ENCODE results near the gene AGAP5.
"Not testable (repeated sequence)": the region's sequence is repeated elsewhere in the genome, so short reads cannot be mapped to it uniquely, and the experiment has no call there.

AGAP5 gene

DNA sequence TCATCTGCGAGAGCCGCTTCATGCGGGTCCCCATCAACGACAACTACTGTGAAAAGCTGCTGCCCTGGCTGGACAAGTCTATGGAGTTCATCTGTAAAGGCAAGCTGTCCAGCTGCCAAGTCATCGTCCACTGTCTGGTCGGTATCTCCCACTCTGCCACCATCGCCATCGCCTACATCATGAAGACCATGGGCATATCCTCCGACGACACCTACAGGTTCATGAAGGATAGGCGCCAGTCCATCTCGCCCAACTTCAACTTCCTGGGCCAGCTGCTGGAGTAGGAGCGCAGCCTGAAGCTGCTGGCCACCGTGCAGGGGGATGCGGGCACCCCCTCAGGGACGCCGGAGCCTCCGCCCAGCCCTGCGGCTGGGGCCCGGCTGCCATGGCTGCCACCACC is 34.5 kb upstream of the AGAP5 start:
- Histone ChIP-seq H3K4me1 (ENCODE audit: control insufficient read depth, insufficient read depth, low read length, poor library complexity, severe bottlenecking) (no peaks in the 10 kb centered on the region), H3K36me3 (ENCODE audit: control insufficient read depth, insufficient read depth, low read length) (peaks cover 51% of the 10 kb centered on the region), H3K27ac (ENCODE audit: low read depth, low read length, severe bottlenecking) (no peak overlapping the region), H3K4me3 (ENCODE audit: extremely low read depth, insufficient read depth, low read length, poor library complexity, severe bottlenecking) (no peak overlapping the region), H3K9me3 (ENCODE audit: control insufficient read depth, low read length) (no peaks in the 10 kb centered on the region)
- WGBS, 2 experiments (ENCODE audit: insufficient coverage in 2 of 2), result 96% methylated on average over 16 to 20 of the region's 20 CpGs

- no peaks in the 10 kb centered on the region for H3K9me3 ChIP-seq (ENCODE audit: control insufficient read depth, low read length)
- WGBS, 2 experiments (ENCODE audit: insufficient coverage in 2 of 2), result 96 to 97% methylated on average over 26 of the region's 42 CpGs
- peaks cover 53% of the 10 kb centered on the region for H3K36me3 ChIP-seq (ENCODE audit: control insufficient read depth, insufficient read depth, low read length)
- H3K4me1 ChIP-seq (ENCODE audit: control insufficient read depth, insufficient read depth, low read length, poor library complexity, severe bottlenecking), result no peaks in the 10 kb centered on the region
- no peak overlapping the region for H3K27ac ChIP-seq (ENCODE audit: low read depth, low read length, severe bottlenecking)
- H3K4me3 ChIP-seq (ENCODE audit: extremely low read depth, insufficient read depth, low read length, poor library complexity, severe bottlenecking), result peak overlapping the region; percentile 84
These were observed 33.9 kb upstream of the AGAP5 start for GRCh38 chr10:73731588-73732375.

DNA sequence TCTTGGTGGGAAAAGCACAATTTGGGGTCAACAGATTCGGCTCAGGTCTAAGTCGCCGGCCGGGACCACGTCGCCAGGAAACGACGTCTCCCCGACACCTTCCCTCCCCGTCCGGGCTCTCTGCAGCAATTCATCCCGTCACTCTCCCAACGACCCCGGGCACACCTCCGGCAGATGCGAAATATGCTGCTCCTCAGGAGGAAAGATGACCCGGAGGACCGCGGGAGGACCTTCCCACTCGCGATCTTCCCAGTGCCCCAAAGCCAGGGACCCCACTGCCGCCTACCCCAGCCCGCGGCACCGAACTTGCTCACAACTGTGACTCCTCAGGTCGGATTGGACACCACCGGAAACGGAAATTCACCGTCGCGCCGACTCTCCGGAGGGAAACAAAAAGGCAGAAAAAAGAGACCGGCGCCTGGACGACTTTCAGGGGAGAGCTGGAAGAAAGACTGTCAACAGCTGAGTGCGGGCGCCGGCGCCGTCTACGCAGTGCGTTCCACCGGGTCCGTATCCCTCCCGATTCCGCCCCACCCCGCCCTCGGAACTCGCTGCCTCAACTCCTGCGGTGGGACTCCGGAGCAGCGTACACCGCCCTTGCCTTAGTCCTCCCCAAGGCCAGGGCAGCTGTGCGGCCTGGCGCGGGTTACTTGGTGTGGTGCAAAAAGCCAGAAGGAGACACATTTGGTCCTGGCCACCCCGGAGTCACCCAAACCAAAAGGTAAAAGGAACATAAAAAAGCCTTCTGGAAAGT is 32.4 kb upstream of the AGAP5 start:
- H3K9me3 ChIP-seq (ENCODE audit: control insufficient read depth, low read length), result no peaks in the 10 kb centered on the region
- H3K4me3 ChIP-seq (ENCODE audit: extremely low read depth, insufficient read depth, low read length, poor library complexity, severe bottlenecking), result peak overlapping the region; percentile 84
- whole genome bisulfite sequencing, 2 experiments (ENCODE audit: insufficient coverage in 2 of 2), result 0% methylated on average over 36 to 39 of the region's 58 CpGs
- no peaks in the 10 kb centered on the region for H3K4me1 ChIP-seq (ENCODE audit: control insufficient read depth, insufficient read depth, low read length, poor library complexity, severe bottlenecking)
- peak overlapping the region; percentile 87 for H3K27ac ChIP-seq (ENCODE audit: low read depth, low read length, severe bottlenecking)
- H3K36me3 ChIP-seq (ENCODE audit: control insufficient read depth, insufficient read depth, low read length), result peaks cover 65% of the 10 kb centered on the region

GRCh38 chr10:73729781-73730152 is 31.9 kb upstream of the AGAP5 start:
- H3K27ac ChIP-seq (ENCODE audit: low read depth, low read length, severe bottlenecking), result peak overlapping the region; percentile 87

GRCh38 chr10:73723516-73723915 is 25.6 kb upstream of the AGAP5 start:
- WGBS, 2 experiments (ENCODE audit: insufficient coverage in 2 of 2), result 0 to 42% methylated on average over 1 to 2 of the region's 4 CpGs
- no peak overlapping the region for H3K4me3 ChIP-seq (ENCODE audit: extremely low read depth, insufficient read depth, low read length, poor library complexity, severe bottlenecking)
- H3K9me3 ChIP-seq (ENCODE audit: control insufficient read depth, low read length), result no peaks in the 10 kb centered on the region
- H3K4me1 ChIP-seq (ENCODE audit: control insufficient read depth, insufficient read depth, low read length, poor library complexity, severe bottlenecking), result peaks cover 7% of the 10 kb centered on the region
- peaks cover 83% of the 10 kb centered on the region for H3K36me3 ChIP-seq (ENCODE audit: control insufficient read depth, insufficient read depth, low read length)
- H3K27ac ChIP-seq (ENCODE audit: low read depth, low read length, severe bottlenecking), result no peak overlapping the region

More at GRCh38 chr10:73729781-73730152, 31.9 kb upstream of the AGAP5 start:
- not testable (repeated sequence) for H3K9me3 ChIP-seq (ENCODE audit: control insufficient read depth, low read length); H3K4me1 ChIP-seq (ENCODE audit: control insufficient read depth, insufficient read depth, low read length, poor library complexity, severe bottlenecking)
- Histone ChIP-seq H3K4me3 (ENCODE audit: extremely low read depth, insufficient read depth, low read length, poor library complexity, severe bottlenecking) (peak overlapping the region; percentile 84), H3K36me3 (ENCODE audit: control insufficient read depth, insufficient read depth, low read length) (peaks cover 66% of the 10 kb centered on the region)
- 0 to 29% methylated on average over 1 to 2 of the region's 9 CpGs for WGBS, 2 experiments (ENCODE audit: insufficient coverage in 2 of 2)

- H3K36me3 ChIP-seq (ENCODE audit: control insufficient read depth, insufficient read depth, low read length), result peaks cover 77% of the 10 kb centered on the region
- H3K4me3 ChIP-seq (ENCODE audit: extremely low read depth, insufficient read depth, low read length, poor library complexity, severe bottlenecking); H3K9me3 ChIP-seq (ENCODE audit: control insufficient read depth, low read length); H3K27ac ChIP-seq (ENCODE audit: low read depth, low read length, severe bottlenecking): not testable (repeated sequence)
- peaks cover 13% of the 10 kb centered on the region for H3K4me1 ChIP-seq (ENCODE audit: control insufficient read depth, insufficient read depth, low read length, poor library complexity, severe bottlenecking)
- 95 to 100% methylated on average over 2 to 4 of the region's 4 CpGs for WGBS, 2 experiments (ENCODE audit: insufficient coverage in 2 of 2)
These were observed 22.7 kb upstream of the AGAP5 start for GRCh38 chr10:73720561-73720960.

- Histone ChIP-seq H3K4me1 (ENCODE audit: control insufficient read depth, insufficient read depth, low read length, poor library complexity, severe bottlenecking) (peaks cover 22% of the 10 kb centered on the region), H3K27ac (ENCODE audit: low read depth, low read length, severe bottlenecking) (no peak overlapping the region), H3K9me3 (ENCODE audit: control insufficient read depth, low read length) (no peaks in the 10 kb centered on the region), H3K36me3 (ENCODE audit: control insufficient read depth, insufficient read depth, low read length) (peaks cover 61% of the 10 kb centered on the region), H3K4me3 (ENCODE audit: extremely low read depth, insufficient read depth, low read length, poor library complexity, severe bottlenecking) (no peak overlapping the region)
- 94 to 95% methylated on average over 3 of the region's 5 CpGs for WGBS, 2 experiments (ENCODE audit: insufficient coverage in 2 of 2)
These were observed 19.6 kb upstream of the AGAP5 start for GRCh38 chr10:73717556-73717955.

DNA sequence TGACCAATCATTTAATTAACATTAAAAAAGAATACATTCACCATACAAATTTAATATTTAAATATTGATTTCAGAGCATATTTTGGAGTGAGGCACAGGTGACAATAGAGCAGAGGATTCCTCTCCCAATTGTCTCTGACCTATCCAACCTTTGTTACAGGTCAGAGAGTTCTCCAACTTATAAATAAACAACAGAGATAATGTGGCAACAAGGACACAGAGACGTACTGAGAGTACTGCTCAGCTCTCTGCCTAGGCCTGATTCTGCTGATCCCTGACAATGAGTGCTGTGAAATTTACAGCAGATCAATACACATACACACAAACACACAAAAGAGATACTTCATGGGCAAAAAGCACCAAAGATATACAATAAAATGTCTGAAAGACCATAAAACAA is 18.3 kb upstream of the AGAP5 start:
- H3K4me1 ChIP-seq (ENCODE audit: control insufficient read depth, insufficient read depth, low read length, poor library complexity, severe bottlenecking), result peaks cover 22% of the 10 kb centered on the region
- H3K27ac ChIP-seq (ENCODE audit: low read depth, low read length, severe bottlenecking), result no peak overlapping the region
- peaks cover 48% of the 10 kb centered on the region for H3K36me3 ChIP-seq (ENCODE audit: control insufficient read depth, insufficient read depth, low read length)
- no peaks in the 10 kb centered on the region for H3K9me3 ChIP-seq (ENCODE audit: control insufficient read depth, low read length)
- H3K4me3 ChIP-seq (ENCODE audit: extremely low read depth, insufficient read depth, low read length, poor library complexity, severe bottlenecking), result no peak overlapping the region
- 100% methylated on average over 1 of the region's 1 CpG; no CpG with 5 or more reads in 1 of the 2 experiments for WGBS, 2 experiments (ENCODE audit: insufficient coverage in 2 of 2)

- Histone ChIP-seq H3K4me1 (ENCODE audit: control insufficient read depth, insufficient read depth, low read length, poor library complexity, severe bottlenecking) (peaks cover 16% of the 10 kb centered on the region), H3K36me3 (ENCODE audit: control insufficient read depth, insufficient read depth, low read length) (peaks cover 49% of the 10 kb centered on the region)
- WGBS, 2 experiments (ENCODE audit: insufficient coverage in 2 of 2), result 91 to 100% methylated on average over 1 to 3 of the region's 17 CpGs
These were observed 17.6 kb upstream of the AGAP5 start for GRCh38 chr10:73715179-73716156.

DNA sequence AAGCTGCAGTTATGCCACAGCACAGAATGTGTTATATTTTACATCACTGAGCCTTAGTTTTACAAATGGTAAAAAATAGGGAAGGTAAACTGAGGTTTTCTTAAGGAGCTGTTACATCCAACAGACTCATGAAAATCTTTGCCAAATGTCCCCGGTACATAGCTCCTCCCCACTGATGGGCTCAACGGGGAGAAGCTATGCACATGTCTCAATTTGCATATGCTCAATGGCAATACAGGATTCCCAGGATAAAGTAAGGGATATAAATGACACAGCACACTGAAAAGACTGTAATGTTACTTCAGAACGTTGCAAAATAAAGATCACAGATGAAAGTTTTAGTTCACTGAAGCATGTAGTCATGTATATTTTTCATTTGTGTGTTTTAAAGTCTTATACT is 16.6 kb upstream of the AGAP5 start:
- peak overlapping the region; percentile 81 for H3K27ac ChIP-seq (ENCODE audit: low read depth, low read length, severe bottlenecking)
- not testable (repeated sequence) for H3K9me3 ChIP-seq (ENCODE audit: control insufficient read depth, low read length); H3K4me3 ChIP-seq (ENCODE audit: extremely low read depth, insufficient read depth, low read length, poor library complexity, severe bottlenecking)
- H3K4me1 ChIP-seq (ENCODE audit: control insufficient read depth, insufficient read depth, low read length, poor library complexity, severe bottlenecking), result peaks cover 16% of the 10 kb centered on the region
- no CpG with 5 or more reads among the region's 3 CpGs for WGBS, 2 experiments (ENCODE audit: insufficient coverage in 2 of 2)
- peaks cover 44% of the 10 kb centered on the region for H3K36me3 ChIP-seq (ENCODE audit: control insufficient read depth, insufficient read depth, low read length)

More at GRCh38 chr10:73715179-73716156, 17.6 kb upstream of the AGAP5 start:
- H3K4me3 ChIP-seq (ENCODE audit: extremely low read depth, insufficient read depth, low read length, poor library complexity, severe bottlenecking); H3K9me3 ChIP-seq (ENCODE audit: control insufficient read depth, low read length): not testable (repeated sequence)
- peak overlapping the region; percentile 10 for H3K27ac ChIP-seq (ENCODE audit: low read depth, low read length, severe bottlenecking)
